Peyer's patch (tissue), 4 donors: ENCODE measurements around the gene NGRN. TPM values are rescaled to one million over a fixed set of nuclear protein-coding genes. Genes with fewer than 3 reads are reported as not detected.

ENCODE experiments used
- DNase-seq, 3 donors: peaks; one replicate each; pipeline ENCODE4 v3.0.0-alpha.2; 2017 to 2019
- H3K27ac ChIP-seq, 4 donors: fragments of 200-600 bp; sonication (generic); one replicate each; pipeline ENCODE4 v1.5.1; 2016 to 2019
- H3K27me3 ChIP-seq, 2 donors: fragments of 200-600 bp; sonication (generic); one replicate each; pipeline ENCODE4 v1.5.1; 2019
- H3K36me3 ChIP-seq, 3 donors: fragments of 200-600 bp; sonication (generic); one replicate each; pipeline ENCODE4 v1.5.1; 2016 to 2019
- H3K4me1 ChIP-seq, 4 donors: fragments of 200-600 bp; sonication (generic); one replicate each; pipeline ENCODE4 v1.5.1; 2016 to 2019
- H3K4me3 ChIP-seq, 4 donors: fragments of 200-600 bp; sonication (generic); 1 replicate in 3 of 4; 2 replicates in 1 of 4; pipeline ENCODE4 v1.5.1; 2016 to 2019; ENCODE audit warnings: mild to moderate bottlenecking in 1 of 4
- H3K9me3 ChIP-seq, 4 donors: fragments of 200-600 bp; sonication (generic); one replicate each; pipeline ENCODE4 v1.5.1; 2016 to 2019; ENCODE audit warnings: mild to moderate bottlenecking in 1 of 4
- CTCF ChIP-seq, 6 experiments: fragments of 450-650 bp in 4 of 6; fragments of 200-600 bp in 2 of 6; sonication (generic) in 1 of 6; IDR thresholded peaks; one replicate each; pipeline ENCODE4 v1.5.1; 2017 to 2019; ENCODE audit warnings: antibody characterized with exemption in 6 of 6, mild to moderate bottlenecking in 3 of 6, moderate library complexity in 1 of 6
- POLR2A ChIP-seq, 2 donors: fragments of 450-650 bp; IDR thresholded peaks; one replicate each; pipeline ENCODE4 v1.5.1; 2017; ENCODE audit warnings: antibody characterized with exemption in 2 of 2, mild to moderate bottlenecking in 2 of 2, moderate library complexity in 2 of 2
- small RNA-seq, 2 donors: library from RNA; depleted of rRNA; stranded (forward); fragments of <200 nt; gene quantifications; one replicate each; pipeline ENCODE3, GENCODE V24; 2016
- total RNA-seq, 4 donors: library from RNA; depleted of rRNA; stranded (reverse); fragments of >200 nt; gene quantifications; one replicate each; pipeline ENCODE4 v1.1.0, GENCODE V29; 2016

NGRN gene
- total RNA-seq, 4 donors from 2014 or later = 33.5 to 48.7 (median 39.2) TPM

GRCh38 chr15:90320885-90321278, 55.4 kb downstream of the NGRN start:
- Histone ChIP-seq H3K27ac (no peak overlapping the region), H3K4me3 (no peak overlapping the region), H3K27me3 (no peaks in the 10 kb centered on the region), H3K9me3 (no peaks in the 10 kb centered on the region), H3K4me1 (peaks cover 0 to 13% (median 0%) of the 10 kb centered on the region in 4 donors), H3K36me3 (no peaks in the 10 kb centered on the region)
- TF ChIP-seq CTCF (IDR thresholded peaks at IDR 0.05) (no peak), POLR2A (IDR thresholded peaks at IDR 0.05) (no peak)
- no peak for DNase-seq

Small RNAs within 50 kb of the gene (small RNA-seq; reads per million reads assigned to genes)
- gene AC091167.3 (0 reads per million in 2 donors), gene RN7SL736P (0 reads per million in 2 donors)

Other genes with a start within 250 kb of the NGRN start
- gene IDH2, start 163.2 kb upstream of the NGRN start, total RNA-seq = 100 to 1,000 TPM in 3 of 4 donors, 10 to 100 TPM in 1; 89.9 to 184 (median 119) TPM
- 100 to 1,000 TPM in 2 of 4 donors, 10 to 100 TPM in 2; 63.2 to 147 (median 91.3) TPM for gene SEMA4B, start 64.3 kb upstream of the NGRN start, total RNA-seq
- gene CIB1, start 31.7 kb upstream of the NGRN start, total RNA-seq = 100 to 1,000 TPM in 3 of 4 donors, 10 to 100 TPM in 1; 71.0 to 166 (median 130) TPM
- gene GDPGP1, start 31.5 kb upstream of the NGRN start, total RNA-seq = 10 to 100 TPM in 3 of 4 donors, 1 to 10 TPM in 1; 8.3 to 24.0 (median 19.6) TPM
- not detected for gene TTLL13, start 16.1 kb upstream of the NGRN start, total RNA-seq
- 10 to 100 TPM in 1 of 4 donors, 1 to 10 TPM in 3; 4.0 to 11.7 (median 8.7) TPM for gene ZNF774, start 86.6 kb downstream of the NGRN start, total RNA-seq
- gene IQGAP1, start 122.6 kb downstream of the NGRN start, total RNA-seq = 100 to 1,000 TPM; 162 to 334 (median 168) TPM